Measurements from ENCODE around the gene MINPP1. TPM values are rescaled to one million over a fixed set of nuclear protein-coding genes. Genes with fewer than 3 reads are reported as not detected.

MINPP1 gene
- total and polyA plus RNA-seq, 2 of the 13 experiments (the other 11 are each of a cell fraction or from before 2014, with no cell fraction given), result 19.2 to 53.7 TPM

DNA sequence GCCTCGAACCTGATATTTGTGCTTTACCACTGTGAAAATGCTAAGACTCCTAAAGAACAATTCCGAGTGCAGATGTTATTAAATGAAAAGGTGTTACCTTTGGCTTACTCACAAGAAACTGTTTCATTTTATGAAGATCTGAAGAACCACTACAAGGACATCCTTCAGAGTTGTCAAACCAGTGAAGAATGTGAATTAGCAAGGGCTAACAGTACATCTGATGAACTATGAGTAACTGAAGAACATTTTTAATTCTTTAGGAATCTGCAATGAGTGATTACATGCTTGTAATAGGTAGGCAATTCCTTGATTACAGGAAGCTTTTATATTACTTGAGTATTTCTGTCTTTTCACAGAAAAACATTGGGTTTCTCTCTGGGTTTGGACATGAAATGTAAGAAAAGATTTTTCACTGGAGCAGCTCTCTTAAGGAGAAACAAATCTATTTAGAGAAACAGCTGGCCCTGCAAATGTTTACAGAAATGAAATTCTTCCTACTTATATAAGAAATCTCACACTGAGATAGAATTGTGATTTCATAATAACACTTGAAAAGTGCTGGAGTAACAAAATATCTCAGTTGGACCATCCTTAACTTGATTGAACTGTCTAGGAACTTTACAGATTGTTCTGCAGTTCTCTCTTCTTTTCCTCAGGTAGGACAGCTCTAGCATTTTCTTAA is 47.7 kb downstream of the MINPP1 start:
- no peaks in the 10 kb centered on the region for H3K79me2 ChIP-seq (ENCODE audit: insufficient read depth, low read length)
- ChIA-PET CTCF (ENCODE audit: low intra/inter-chr PET ratio, low total read pairs) (no interaction called here), POLR2A (no interaction called here)
- H3K4me3 ChIP-seq (replicated peaks in 1 of 3; ENCODE audit: insufficient read depth in 1 of 3, low read depth in 2 of 3, low read length in 3 of 3), result no peak overlapping the region
- TF ChIP-seq, protein P1, sequence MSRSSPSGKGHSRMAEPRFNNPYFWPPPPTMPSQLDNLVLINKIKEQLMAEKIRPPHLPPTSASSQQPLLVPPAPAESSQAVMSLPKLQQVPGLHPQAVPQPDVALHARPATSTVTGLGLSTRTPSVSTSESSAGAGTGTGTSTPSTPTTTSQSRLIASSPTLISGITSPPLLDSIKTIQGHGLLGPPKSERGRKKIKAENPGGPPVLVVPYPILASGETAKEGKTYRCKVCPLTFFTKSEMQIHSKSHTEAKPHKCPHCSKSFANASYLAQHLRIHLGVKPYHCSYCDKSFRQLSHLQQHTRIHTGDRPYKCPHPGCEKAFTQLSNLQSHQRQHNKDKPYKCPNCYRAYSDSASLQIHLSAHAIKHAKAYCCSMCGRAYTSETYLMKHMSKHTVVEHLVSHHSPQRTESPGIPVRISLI (CRISPR knock-in tag; IDR thresholded peaks at IDR 0.05; ENCODE audit: borderline replicate concordance), result no peak
- TF ChIP-seq ZNF878 (CRISPR knock-in tag; IDR thresholded peaks at IDR 0.05) (no peak), KDM3A (CRISPR knock-in tag; IDR thresholded peaks at IDR 0.05; ENCODE audit: low read depth) (no peak), ZNF780A (CRISPR knock-in tag; IDR thresholded peaks at IDR 0.05) (no peak), CREM (IDR thresholded peaks at IDR 0.05) (no peak), CREM (CRISPR knock-in tag; IDR thresholded peaks at IDR 0.05) (no peak), TCF12 (IDR thresholded peaks at IDR 0.05) (no peak), TCF12 (CRISPR knock-in tag; IDR thresholded peaks at IDR 0.05) (no peak), CBX1 (IDR thresholded peaks at IDR 0.05; ENCODE audit: low read depth) (no peak), SRF (IDR thresholded peaks at IDR 0.05; ENCODE audit: low read depth, low read length) (no peak), CENPX (CRISPR knock-in tag; IDR thresholded peaks at IDR 0.05) (no peak), ZSCAN21 (CRISPR knock-in tag; IDR thresholded peaks at IDR 0.05; ENCODE audit: borderline replicate concordance) (no peak), SMAD3 (CRISPR knock-in tag; IDR thresholded peaks at IDR 0.05) (no peak)
- TF ChIP-seq, protein P2, sequence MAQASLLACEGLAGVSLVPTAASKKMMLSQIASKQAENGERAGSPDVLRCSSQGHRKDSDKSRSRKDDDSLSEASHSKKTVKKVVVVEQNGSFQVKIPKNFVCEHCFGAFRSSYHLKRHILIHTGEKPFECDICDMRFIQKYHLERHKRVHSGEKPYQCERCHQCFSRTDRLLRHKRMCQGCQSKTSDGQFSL (CRISPR knock-in tag; IDR thresholded peaks at IDR 0.05), result no peak
- TF ChIP-seq, protein P3, sequence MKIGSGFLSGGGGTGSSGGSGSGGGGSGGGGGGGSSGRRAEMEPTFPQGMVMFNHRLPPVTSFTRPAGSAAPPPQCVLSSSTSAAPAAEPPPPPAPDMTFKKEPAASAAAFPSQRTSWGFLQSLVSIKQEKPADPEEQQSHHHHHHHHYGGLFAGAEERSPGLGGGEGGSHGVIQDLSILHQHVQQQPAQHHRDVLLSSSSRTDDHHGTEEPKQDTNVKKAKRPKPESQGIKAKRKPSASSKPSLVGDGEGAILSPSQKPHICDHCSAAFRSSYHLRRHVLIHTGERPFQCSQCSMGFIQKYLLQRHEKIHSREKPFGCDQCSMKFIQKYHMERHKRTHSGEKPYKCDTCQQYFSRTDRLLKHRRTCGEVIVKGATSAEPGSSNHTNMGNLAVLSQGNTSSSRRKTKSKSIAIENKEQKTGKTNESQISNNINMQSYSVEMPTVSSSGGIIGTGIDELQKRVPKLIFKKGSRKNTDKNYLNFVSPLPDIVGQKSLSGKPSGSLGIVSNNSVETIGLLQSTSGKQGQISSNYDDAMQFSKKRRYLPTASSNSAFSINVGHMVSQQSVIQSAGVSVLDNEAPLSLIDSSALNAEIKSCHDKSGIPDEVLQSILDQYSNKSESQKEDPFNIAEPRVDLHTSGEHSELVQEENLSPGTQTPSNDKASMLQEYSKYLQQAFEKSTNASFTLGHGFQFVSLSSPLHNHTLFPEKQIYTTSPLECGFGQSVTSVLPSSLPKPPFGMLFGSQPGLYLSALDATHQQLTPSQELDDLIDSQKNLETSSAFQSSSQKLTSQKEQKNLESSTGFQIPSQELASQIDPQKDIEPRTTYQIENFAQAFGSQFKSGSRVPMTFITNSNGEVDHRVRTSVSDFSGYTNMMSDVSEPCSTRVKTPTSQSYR (CRISPR knock-in tag; IDR thresholded peaks at IDR 0.05; ENCODE audit: borderline replicate concordance), result no peak
- TF ChIP-seq, protein P4, sequence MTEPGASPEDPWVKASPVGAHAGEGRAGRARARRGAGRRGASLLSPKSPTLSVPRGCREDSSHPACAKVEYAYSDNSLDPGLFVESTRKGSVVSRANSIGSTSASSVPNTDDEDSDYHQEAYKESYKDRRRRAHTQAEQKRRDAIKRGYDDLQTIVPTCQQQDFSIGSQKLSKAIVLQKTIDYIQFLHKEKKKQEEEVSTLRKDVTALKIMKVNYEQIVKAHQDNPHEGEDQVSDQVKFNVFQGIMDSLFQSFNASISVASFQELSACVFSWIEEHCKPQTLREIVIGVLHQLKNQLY (CRISPR knock-in tag; IDR thresholded peaks at IDR 0.05), result no peak
- ATAC-seq, result no peak
- no peaks in the 10 kb centered on the region for H3K9me3 ChIP-seq (ENCODE audit: low read length)
- H3K27ac ChIP-seq (ENCODE audit: extremely low read length, insufficient read depth, low read length), result no peak overlapping the region
- BruUV-seq (replicated peaks), result TSS peak; percentile 49
- H4K20me1 ChIP-seq (ENCODE audit: insufficient read depth, low read length), result no peaks in the 10 kb centered on the region
- no peak overlapping the region for H3K4me2 ChIP-seq (ENCODE audit: low read depth, low read length)
- intact Hi-C loops (cut with micrococcal nuclease; ENCODE audit: unreplicated experiment), result no loop called here
- no peaks in the 10 kb centered on the region for H3K27me3 ChIP-seq (ENCODE audit: control insufficient read depth in 1 of 2, insufficient read depth in 2 of 2, low read length in 2 of 2)
- H2AFZ ChIP-seq (ENCODE audit: low read length), result no peak overlapping the region
- in situ Hi-C loops (cut with HindIII; ENCODE audit: extremely low pct_ligation_motif_present, low pct_unique_long_range_greater_than_20kb), result no loop called here
- no peak for DNase-seq (ENCODE audit: low spot score)
- no peak for FAIRE-seq
- H3K4me1 ChIP-seq (ENCODE audit: insufficient read depth, low read length), result no peaks in the 10 kb centered on the region
- 76% methylated on average over 2 of the region's 2 CpGs for WGBS (ENCODE audit: low lambda C conversion rate)
- no peak overlapping the region for H3K9ac ChIP-seq (ENCODE audit: insufficient read depth, low read depth, low read length)
- H3K36me3 ChIP-seq (replicated peaks in 1 of 2; ENCODE audit: control insufficient read depth in 1 of 2, insufficient read depth in 2 of 2, low read length in 2 of 2), result peaks cover 2 to 18% of the 10 kb centered on the region in 2 experiments; a peak in 4 of 5 replicates

All from HepG2 (cell line).